Right ventricle myocardium superior (tissue), 1 donor: Measurements from ENCODE around the gene GNA12. TPM values are rescaled to one million over a fixed set of nuclear protein-coding genes. Genes with fewer than 3 reads are reported as not detected.

ENCODE experiments used
- ATAC-seq: fragments of 200-7000 bp; cut with Tn5 transposase; one replicate; pipeline ENCODE4 v1.9.1; 2020; ENCODE audit warnings: mild to moderate bottlenecking; ENCODE audit not compliant: poor library complexity
- DNase-seq: peaks from one replicate; pipeline ENCODE4 v3.0.0-alpha.2; 2020
- intact Hi-C: fragments of 100-400 bp; cut with DNase I; formaldehyde crosslinking; loops from one replicate; pipeline ENCODE4 v1.11.2; 2022
- total RNA-seq: library from RNA; stranded (reverse); fragmentation: NEBNext Ultra II Directional; extraction: Animal tissue kit (Norgen Biotek cat#: 25700); gene quantifications from one replicate; pipeline ENCODE4 v1.2.1, GENCODE V29; 2021
- donor health status: DM: no; HTN: yes; CAD: no; lungs with severe emphysema.

GNA12 gene
- total RNA-seq, 1 donor from 2014 or later: 40.6 TPM

DNA sequence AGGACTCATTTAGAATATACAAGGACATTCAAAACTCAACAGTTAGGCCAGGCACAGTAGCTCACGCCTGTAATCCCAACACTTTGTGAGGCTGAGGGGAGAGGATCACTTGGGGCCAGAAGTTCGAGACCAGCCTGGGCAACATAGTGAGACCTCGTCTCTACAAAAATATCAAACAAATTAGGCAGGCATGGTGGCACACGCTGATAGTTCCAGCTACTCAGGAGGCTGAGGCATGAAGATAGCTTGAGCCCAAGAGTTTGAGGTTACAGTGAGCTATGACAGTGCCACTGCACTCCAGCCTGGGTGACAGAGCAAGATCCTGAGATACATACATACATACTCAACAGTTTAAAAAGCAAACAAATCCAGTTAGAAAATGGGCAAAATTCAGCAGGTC, 44.9 kb downstream of the GNA12 start:
- no peak for DNase-seq
- intact Hi-C loops: no loop called here
- no peak for ATAC-seq

DNA sequence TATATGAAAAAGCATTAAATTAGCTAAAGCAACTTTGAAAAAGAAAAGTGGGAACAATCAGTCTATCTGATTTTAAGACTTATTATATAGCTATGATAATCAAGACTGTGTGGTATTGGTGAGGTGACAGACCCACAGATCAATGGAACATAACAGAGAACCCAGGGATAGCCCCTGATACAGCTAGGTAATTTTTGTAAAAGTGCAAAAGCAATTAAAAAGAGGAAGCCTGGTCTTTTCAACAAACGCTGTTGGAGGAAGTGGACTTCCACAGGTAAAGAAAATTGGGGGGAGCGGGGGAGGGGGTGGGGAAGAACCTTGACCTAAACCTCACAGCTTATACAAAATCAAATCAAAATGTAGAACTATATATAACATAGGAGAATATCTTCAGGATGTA, 45.4 kb downstream of the GNA12 start:
- DNase-seq (no peak), ATAC-seq (no peak)
- intact Hi-C loops: no loop called here

DNA sequence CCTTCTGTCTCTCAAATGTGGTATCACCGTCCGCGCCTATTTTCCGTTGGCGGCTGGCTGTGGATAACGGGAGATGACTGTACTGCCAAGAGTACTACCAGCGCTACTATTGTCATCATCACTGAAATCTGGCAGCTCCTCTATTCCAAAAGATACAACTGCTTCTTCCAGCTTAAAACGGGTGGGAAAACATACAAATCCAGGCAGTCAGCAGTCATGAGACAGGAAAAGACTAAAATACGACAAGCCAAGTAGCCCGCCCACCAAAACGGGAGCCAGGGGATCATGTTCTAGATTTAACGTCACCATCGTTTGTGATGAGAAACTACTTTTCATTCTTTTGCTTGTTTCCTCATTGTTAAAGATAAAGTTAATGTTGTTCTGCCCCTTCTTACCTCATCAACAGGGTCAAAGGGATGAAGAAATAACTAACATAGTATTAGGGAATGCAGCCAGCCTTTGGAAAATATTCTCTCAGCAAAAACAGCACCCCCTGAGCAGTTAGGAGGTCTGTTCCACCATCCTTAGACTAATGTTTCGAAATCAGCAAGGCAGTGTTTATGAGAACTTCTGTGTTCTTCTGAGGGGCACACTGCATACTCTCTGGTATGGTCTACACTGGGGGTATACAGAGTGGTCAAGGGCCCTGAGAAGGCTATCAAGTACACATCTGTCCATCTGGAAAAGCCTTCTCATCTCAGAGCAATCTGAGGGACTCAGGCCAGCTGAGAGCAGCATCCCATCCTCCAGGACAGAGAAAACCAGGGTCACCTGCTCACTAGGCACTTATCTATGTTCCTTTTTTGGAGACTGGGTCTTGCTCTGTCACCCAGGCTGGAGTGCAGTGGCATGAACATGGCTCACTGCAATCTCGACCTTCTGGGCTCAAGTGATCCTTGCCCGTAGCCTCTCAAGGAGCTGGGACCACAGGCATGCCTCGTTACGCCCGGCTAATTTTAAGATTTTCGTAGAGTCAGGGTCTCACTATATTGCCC, 47.5 kb downstream of the GNA12 start:
- intact Hi-C loops: no loop called here
- peak; percentile 83 for DNase-seq
- ATAC-seq: peak; percentile 74

GRCh38 chr7:2795906-2796305, 48.2 kb downstream of the GNA12 start:
- ATAC-seq: no peak
- no peak for DNase-seq
- intact Hi-C loops: no loop called here

GRCh38 chr7:2794836-2795636, 49.1 kb downstream of the GNA12 start:
- no peak for ATAC-seq
- intact Hi-C loops: no loop called here
- DNase-seq: no peak

- intact Hi-C loops: no loop called here
- ATAC-seq (no peak), DNase-seq (no peak)
Observed at GRCh38 chr7:2792856-2793487, 51.1 kb downstream of the GNA12 start.

GRCh38 chr7:2792235-2792634, 51.9 kb downstream of the GNA12 start:
- ATAC-seq: no peak
- DNase-seq: no peak
- intact Hi-C loops: no loop called here

DNA sequence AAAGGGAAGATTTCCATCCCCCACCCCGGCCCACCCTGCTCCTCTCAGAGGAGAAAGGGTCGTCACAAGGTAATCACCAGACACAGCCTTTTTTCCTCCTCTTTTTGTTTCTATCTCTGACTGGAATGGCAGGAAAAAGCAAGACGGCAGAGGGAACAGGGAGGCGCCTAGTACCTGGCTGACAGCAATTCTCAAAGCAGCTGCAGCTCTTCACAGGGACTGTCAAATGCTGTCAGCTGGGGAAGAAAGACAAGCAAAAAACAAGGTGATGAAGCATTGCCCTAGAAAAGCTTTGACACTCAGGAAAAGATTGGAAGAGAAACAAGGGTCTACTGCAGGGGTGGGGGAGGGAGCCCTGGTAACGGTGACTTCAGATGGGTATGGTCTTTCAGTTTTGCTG, 52.7 kb downstream of the GNA12 start:
- DNase-seq: no peak
- intact Hi-C loops: no loop called here
- ATAC-seq: no peak

- intact Hi-C loops: no loop called here
- peak; percentile 31 for ATAC-seq
- no peak for DNase-seq
Observed at GRCh38 chr7:2787251-2787951, 56.7 kb downstream of the GNA12 start.

- ATAC-seq: no peak
- no peak for DNase-seq
- intact Hi-C loops: no loop called here
Observed at GRCh38 chr7:2786607-2787116, 57.4 kb downstream of the GNA12 start.

- no peak for DNase-seq
- intact Hi-C loops: no loop called here
- peak; percentile 58 for ATAC-seq
Observed at GRCh38 chr7:2785071-2785500, 59.0 kb downstream of the GNA12 start.

DNA sequence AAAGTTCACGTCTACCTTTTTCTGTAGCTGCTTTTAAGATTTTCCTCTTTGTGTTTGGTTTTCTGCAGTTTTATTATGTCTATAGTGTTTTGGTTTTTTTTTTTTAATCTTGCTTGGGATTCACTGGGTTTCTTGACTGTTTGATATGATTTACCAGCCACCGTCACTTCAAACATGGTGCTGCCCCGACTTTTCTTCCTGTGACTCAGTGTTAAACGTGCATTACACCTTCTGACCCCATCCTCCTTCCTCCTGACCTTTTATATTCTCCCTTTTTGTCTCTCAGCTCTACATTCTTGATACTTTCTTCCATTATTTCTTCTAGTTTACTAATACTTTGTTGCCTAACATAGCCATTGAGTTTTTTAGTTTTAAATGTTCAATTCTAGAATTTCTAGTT, 61.5 kb downstream of the GNA12 start:
- intact Hi-C loops: no loop called here
- ATAC-seq (no peak), DNase-seq (no peak)

DNA sequence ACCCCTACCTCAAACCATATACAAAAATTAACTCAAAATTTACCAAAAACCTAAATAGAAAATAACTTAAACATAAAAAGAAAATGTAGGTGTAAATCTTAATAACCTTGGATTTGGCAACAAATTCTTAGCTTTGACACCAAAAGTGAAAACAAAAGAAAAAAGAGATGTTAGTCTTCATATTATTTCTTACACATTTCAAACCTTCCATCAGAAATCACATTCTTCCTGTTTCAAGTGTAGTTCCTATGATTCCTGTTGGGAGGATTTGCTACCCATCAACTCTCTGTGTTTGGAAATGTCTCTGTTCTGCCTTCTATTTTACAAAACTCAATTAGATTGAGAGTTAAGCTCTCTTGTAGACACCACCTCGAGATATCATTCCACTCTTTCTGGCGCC, 62.0 kb downstream of the GNA12 start:
- no peak for ATAC-seq
- intact Hi-C loops: no loop called here
- no peak for DNase-seq

DNA sequence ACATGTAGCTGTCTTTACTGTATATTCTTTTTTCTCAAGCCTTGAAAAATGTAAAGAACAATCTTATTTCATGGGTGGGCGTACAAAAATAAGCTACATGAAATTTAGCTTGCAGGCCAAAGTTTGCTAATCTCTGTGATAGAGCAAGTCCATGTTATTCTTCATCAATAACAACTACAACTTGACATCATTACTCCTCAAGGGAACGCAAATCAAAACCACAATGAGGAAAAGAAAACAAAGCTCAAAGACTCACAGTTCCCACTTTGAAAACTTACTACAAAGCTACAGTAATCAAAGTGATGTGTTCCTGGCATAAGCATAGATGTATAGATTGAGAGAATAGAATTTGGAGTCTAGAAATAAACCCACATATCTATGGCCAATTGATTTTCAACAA, 62.5 kb downstream of the GNA12 start:
- DNase-seq: no peak
- no peak for ATAC-seq
- intact Hi-C loops: no loop called here

DNA sequence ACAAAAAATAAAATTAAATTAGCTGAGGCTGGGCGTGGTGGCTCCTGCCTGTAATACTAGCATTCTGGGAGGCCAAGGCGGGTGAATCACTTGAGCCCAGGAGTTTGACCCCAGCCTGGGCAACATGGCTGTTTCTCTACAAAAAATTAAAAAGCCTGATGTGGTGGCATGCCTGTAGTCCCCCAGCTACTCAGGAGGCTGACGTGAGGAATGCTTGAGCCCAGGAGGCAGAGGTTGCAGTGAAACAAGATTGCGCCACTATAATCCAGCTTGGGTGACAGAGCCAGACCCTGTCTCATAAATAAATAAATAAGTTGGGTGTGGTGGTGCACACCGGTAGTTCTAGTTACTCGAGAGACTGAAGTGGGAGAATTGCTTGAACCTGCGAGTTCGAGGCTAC, 65.1 kb downstream of the GNA12 start:
- no peak for ATAC-seq
- DNase-seq: no peak
- intact Hi-C loops: no loop called here

GRCh38 chr7:2777898-2778535, 66.1 kb downstream of the GNA12 start:
- intact Hi-C loops: no loop called here
- ATAC-seq (no peak), DNase-seq (no peak)

GRCh38 chr7:2776401-2776800, 67.7 kb downstream of the GNA12 start:
- intact Hi-C loops: no loop called here
- DNase-seq: no peak
- no peak for ATAC-seq

- DNase-seq (no peak), ATAC-seq (no peak)
- intact Hi-C loops: no loop called here
Observed at GRCh38 chr7:2775785-2776184, 68.3 kb downstream of the GNA12 start.
